GM19099 (cell line): ENCODE results near the gene PTPRE.

Experiments
- POLR2A ChIP-seq: IDR thresholded peaks from 3 replicates; pipeline ENCODE4 v1.6.1; 2011; ENCODE audit warnings: low read depth; ENCODE audit not compliant: insufficient read length; ENCODE audit errors: extremely low read depth

PTPRE gene

GRCh38 chr10:128047351-128047750 is 140.4 kb downstream of the PTPRE start:
- TF ChIP-seq POLR2A = peak; percentile 76

DNA sequence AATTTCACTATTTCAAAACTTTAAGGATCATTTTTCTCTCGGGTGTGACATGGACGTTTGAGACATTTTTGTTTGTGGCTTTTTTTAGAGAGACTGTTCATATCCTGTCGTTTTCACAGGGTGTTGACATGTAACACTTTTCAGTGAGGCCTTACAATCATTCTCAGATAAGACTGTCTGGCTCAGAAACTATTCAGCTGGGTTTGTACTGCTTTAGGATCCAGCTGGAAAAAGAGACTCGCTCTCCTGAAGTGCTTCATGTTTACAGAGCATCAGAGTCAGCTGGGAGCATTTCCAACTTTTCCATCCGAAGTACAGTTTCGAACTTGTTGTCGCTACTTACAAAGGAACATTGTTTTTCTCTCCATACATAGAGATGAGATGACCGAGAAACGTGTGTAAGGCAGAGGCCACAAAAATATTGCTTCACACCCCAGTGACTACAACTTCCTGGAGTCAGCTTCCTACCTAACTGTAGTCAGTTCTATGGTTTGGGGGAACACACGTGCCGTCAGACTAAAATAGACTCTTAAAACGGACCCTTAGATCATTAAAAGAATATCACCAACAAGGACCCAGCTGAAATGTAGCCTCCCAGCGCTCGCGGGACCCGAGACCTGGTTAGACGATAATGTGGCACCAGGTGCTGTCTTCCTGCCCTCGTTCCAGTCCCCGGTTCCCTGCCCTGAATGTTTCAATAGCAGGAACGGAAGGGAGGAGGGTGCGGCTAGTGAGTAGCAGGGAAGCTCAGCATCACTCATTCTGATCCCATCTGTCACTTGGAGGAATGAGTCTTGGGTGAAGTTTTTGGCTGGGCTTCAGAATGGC is 141.3 kb downstream of the PTPRE start:
- no peak for TF ChIP-seq POLR2A

GRCh38 chr10:128048819-128049210 is 141.9 kb downstream of the PTPRE start:
- no peak for TF ChIP-seq POLR2A

GRCh38 chr10:128049226-128050120 is 142.6 kb downstream of the PTPRE start:
- TF ChIP-seq POLR2A = no peak

DNA sequence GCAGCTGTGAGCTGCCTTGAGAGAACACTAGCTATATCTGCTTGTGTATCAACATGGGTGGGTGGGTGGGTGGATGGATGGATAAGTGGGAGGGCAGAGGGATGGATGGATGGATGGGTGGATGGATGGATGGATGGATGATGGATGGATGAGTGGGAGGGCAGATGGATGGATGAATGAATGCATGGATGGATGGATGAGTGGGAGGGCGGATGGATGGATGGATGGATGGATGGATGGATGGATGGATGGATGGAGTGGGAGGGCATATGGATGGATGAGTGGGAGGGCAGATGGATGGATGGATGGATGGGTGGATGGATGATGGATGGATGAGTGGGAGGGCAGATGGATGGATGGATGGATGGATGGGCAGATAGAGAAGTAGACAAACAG is 143.2 kb downstream of the PTPRE start:
- TF ChIP-seq POLR2A = no peak

GRCh38 chr10:128050936-128051335 is 144.0 kb downstream of the PTPRE start:
- TF ChIP-seq POLR2A = no peak

- TF ChIP-seq POLR2A = no peak
These were observed 144.6 kb downstream of the PTPRE start for GRCh38 chr10:128051548-128051947.

- no peak for TF ChIP-seq POLR2A
These were observed 145.8 kb downstream of the PTPRE start for GRCh38 chr10:128052696-128053095.

GRCh38 chr10:128053356-128053755 is 146.5 kb downstream of the PTPRE start:
- no peak for TF ChIP-seq POLR2A

DNA sequence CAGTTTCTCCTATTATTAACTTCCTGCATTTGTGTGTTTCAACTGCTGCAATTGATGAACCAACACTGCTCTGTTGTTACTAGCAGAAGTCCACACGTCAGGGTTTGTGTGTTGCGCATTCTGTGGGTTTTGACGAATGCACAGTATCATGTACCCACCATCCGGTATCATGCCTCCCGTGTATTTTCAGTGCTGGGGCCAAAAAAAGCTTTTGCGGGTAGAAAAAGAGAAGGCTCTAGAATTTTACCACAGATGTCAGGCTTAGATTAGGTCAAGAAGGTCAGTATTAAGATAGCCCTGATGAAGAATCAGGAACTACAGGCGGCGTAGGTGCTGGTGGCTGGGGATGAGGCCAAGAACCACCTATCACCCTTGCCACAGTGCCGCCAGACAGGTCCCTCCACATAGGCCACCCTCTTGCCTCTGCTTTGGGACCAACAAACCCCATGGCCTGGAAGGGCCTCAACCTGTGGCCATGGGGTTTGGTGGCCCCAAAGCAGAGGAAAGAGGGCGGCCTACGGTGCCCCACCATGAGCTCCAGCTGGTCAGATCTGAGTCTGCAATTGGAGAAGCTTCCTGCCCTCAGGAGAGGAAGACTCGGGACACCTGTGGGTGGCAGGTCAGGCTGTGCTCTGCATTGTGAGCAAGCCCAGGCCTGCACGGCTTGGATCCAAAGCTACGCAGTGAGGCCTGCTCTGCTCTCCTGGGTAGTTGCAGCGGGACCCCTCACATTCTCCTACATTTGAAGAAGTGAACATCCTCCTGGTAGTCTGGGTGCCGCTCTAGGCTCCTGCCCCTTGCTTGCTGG is 147.5 kb downstream of the PTPRE start:
- no peak for TF ChIP-seq POLR2A

GRCh38 chr10:128055061-128055868 is 148.4 kb downstream of the PTPRE start:
- TF ChIP-seq POLR2A = no peak

DNA sequence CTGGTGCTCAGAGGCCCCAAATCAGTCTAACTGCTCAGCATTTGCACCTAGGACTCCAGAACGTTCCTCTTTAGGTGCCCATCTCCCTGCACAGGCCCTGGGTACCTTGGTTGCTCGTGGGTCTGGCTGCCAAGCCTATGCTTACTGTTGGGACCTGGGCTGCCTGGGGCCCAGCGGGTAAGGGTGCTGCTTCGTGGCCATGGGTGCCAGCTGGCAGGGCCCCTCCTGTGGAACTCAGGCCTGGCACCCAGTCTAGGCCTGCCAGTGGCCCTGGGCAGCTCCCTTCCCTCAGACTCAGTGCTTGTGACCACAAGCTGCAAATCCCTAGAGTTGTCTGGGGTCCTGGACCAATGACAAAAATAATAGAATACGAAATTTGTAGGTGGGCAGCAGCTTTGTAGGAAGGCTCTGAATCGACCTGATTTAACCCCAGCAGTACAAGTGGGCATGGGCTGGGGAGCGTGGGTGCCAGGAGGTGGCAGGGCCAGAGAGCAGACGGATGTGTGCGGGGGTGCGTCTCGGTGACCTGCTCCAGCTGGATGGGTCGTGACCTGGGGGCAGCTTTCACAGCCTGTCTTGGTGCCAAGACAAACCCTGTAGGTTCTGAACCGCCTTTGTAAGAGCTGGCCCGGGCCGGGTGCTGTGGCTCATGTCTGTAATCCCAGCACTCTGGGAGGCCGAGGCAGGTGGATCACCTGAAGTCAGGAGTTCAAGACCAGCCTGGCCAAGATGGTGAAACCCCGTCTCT is 149.6 kb downstream of the PTPRE start:
- no peak for TF ChIP-seq POLR2A

GRCh38 chr10:128058106-128058749 is 151.3 kb downstream of the PTPRE start:
- no peak for TF ChIP-seq POLR2A
